Neural cell (in vitro differentiated cells): ENCODE results near the gene PRKCD.

Experiments used
- CTCF ChIP-seq: fragments of 450-650 bp; IDR thresholded peaks from 2 replicates; pipeline ENCODE4 v1.5.1; 2014; ENCODE audit warnings: antibody characterized with exemption, mild to moderate bottlenecking, moderate library complexity; ENCODE audit not compliant: poor library complexity, severe bottlenecking
- EP300 ChIP-seq: fragments of 450-650 bp; conservative IDR thresholded peaks from 2 replicates; pipeline ENCODE4 v1.6.1; 2014; ENCODE audit warnings: antibody characterized with exemption, mild to moderate bottlenecking, moderate library complexity; ENCODE audit not compliant: poor library complexity, severe bottlenecking
- EZH2 ChIP-seq: fragments of 200-600, 300-800 bp; shearing (Covaris generic), sonication (generic); IDR thresholded peaks from 2 replicates; pipeline ENCODE4 v1.6.1; 2014; ENCODE audit warnings: antibody characterized with exemption, low read length, borderline replicate concordance, mild to moderate bottlenecking; ENCODE audit not compliant: insufficient read depth, poor library complexity, severe bottlenecking
- MXI1 ChIP-seq: fragments of 450-650 bp; conservative IDR thresholded peaks from 2 replicates; pipeline ENCODE4 v1.6.1; 2014; ENCODE audit warnings: antibody characterized with exemption, mild to moderate bottlenecking; ENCODE audit not compliant: poor library complexity, severe bottlenecking
- POLR2AphosphoS5 ChIP-seq: IDR thresholded peaks from 2 replicates; pipeline ENCODE4 v1.6.1; 2012
- RAD21 ChIP-seq: fragments of 450-650 bp; conservative IDR thresholded peaks from 2 replicates; pipeline ENCODE4 v1.6.1; 2014; ENCODE audit warnings: antibody characterized with exemption, mild to moderate bottlenecking, moderate library complexity
- SMC3 ChIP-seq: fragments of 450-650 bp; conservative IDR thresholded peaks from 2 replicates; pipeline ENCODE4 v1.6.1; 2014; ENCODE audit warnings: antibody characterized with exemption, mild to moderate bottlenecking, moderate library complexity; ENCODE audit not compliant: poor library complexity
- TAF1 ChIP-seq: IDR thresholded peaks from 2 replicates; pipeline ENCODE4 v1.6.1; 2012; ENCODE audit warnings: low read depth
- TF ChIP-seq, protein P1 (sequence below): IDR thresholded peaks from 2 replicates; pipeline ENCODE4 v1.6.1; 2012; ENCODE audit warnings: borderline replicate concordance

DNA sequence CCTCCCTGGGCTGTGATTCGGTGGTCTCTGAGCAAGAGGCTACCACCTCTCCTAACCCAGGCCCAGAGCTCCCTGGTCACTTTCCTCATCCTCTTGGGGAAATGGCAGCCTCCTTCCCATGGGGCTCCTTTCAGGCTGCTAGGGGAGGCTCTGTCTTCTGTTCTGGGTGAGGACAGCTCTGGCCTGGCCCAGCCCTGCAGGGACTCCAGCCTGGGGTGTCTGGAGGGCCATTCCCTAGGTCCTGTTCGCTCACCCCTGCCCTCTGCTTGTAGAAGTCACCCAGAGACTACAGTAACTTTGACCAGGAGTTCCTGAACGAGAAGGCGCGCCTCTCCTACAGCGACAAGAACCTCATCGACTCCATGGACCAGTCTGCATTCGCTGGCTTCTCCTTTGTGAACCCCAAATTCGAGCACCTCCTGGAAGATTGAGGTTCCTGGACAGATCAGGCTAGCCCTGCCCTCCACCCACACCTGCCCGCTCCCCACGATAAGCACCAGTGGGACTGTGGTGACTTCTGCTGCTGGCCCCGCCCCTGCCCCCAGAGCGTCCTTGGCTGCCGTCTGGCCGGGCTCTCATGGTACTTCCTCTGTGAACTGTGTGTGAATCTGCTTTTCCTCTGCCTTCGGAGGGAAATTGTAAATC, 30.9 kb downstream of the PRKCD start:
- TF ChIP-seq CTCF, result no peak
- no peak for TF ChIP-seq EP300
- TF ChIP-seq MXI1, result no peak
- TF ChIP-seq, protein P1, sequence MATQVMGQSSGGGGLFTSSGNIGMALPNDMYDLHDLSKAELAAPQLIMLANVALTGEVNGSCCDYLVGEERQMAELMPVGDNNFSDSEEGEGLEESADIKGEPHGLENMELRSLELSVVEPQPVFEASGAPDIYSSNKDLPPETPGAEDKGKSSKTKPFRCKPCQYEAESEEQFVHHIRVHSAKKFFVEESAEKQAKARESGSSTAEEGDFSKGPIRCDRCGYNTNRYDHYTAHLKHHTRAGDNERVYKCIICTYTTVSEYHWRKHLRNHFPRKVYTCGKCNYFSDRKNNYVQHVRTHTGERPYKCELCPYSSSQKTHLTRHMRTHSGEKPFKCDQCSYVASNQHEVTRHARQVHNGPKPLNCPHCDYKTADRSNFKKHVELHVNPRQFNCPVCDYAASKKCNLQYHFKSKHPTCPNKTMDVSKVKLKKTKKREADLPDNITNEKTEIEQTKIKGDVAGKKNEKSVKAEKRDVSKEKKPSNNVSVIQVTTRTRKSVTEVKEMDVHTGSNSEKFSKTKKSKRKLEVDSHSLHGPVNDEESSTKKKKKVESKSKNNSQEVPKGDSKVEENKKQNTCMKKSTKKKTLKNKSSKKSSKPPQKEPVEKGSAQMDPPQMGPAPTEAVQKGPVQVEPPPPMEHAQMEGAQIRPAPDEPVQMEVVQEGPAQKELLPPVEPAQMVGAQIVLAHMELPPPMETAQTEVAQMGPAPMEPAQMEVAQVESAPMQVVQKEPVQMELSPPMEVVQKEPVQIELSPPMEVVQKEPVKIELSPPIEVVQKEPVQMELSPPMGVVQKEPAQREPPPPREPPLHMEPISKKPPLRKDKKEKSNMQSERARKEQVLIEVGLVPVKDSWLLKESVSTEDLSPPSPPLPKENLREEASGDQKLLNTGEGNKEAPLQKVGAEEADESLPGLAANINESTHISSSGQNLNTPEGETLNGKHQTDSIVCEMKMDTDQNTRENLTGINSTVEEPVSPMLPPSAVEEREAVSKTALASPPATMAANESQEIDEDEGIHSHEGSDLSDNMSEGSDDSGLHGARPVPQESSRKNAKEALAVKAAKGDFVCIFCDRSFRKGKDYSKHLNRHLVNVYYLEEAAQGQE, result no peak
- no peak for TF ChIP-seq EZH2
- TF ChIP-seq POLR2AphosphoS5, result no peak
- no peak for TF ChIP-seq SMC3
- TF ChIP-seq RAD21, result no peak
- TF ChIP-seq TAF1, result no peak
